NCI-H2081 treated with DMSO at 0.1 percent for 48 hours (cell line): ENCODE results near the gene ADCY5.

Experiments
- DNase-seq: peaks from one replicate; lab custom pipeline; 2025; lab: John Stamatoyannopoulos, UW

ADCY5 gene

DNA sequence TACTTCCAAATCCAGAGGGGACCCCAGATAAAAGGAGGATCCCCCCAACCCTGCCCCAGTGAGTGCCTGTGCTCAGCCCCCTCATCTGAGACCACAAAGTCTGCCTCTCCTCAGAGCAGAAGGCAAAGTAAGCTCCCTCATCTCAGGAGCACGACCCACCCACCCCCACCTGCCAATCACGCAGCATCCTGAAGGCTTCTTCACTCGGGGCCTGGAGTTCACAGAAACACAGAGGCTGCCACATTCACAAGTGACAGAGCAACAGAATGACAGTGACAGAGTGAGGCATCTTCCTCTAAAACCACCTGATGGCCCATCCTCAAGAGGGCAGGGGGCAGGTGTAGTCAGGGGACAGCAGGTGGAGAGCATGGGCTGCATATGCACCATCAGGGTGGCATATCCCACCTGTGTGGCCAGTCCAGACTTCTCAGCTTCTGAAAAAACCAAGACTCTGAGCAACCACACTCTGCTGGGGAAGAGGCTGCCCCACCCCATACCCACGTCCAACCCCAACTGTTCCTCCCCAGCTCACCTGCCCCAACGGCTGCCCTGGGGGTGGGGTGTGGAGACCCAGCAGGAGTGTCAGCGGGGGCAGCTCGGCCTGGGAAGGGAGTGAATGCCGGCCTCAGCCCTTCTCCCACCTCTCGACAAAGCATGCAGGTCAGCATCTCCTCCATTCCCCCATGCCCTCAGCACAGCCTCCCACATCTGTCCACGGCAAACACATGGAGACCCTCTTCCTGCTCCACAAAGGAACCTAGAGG, 19.3 kb downstream of the ADCY5 start:
- no peak for DNase-seq

DNA sequence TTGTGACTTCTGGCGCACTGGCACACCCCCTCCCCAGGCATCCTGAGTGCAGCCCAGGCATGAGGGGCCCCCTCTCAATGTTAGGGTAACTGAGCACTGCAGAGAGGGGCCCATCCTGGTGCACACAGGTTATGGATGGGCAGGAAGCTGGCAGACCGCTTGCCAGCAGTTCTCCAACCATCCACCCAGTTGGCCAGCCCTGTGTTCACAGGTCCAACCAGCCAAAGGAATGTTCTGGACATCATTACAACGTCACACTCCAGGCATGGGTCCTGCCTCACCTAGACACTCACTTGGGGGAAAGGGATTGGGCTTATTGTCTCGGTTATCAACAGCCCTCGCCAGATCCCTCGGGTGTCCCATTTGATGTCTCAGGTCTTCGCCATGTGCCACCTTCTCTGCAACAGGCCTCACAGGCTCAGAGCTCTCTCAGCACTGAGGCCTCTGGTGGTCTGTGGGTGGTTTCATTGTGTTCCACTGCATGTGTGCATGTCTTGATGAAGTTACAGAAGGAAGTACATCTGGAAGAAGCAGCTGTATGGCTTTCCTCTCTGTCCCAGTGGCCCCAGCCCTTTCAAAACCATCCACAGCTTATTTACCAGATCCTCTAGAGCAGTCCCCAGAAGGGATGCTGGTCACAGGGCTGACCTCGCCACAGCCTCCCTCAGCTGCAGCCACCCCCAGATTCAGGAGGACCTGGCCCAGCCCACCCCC, 23.7 kb downstream of the ADCY5 start:
- no peak for DNase-seq

DNA sequence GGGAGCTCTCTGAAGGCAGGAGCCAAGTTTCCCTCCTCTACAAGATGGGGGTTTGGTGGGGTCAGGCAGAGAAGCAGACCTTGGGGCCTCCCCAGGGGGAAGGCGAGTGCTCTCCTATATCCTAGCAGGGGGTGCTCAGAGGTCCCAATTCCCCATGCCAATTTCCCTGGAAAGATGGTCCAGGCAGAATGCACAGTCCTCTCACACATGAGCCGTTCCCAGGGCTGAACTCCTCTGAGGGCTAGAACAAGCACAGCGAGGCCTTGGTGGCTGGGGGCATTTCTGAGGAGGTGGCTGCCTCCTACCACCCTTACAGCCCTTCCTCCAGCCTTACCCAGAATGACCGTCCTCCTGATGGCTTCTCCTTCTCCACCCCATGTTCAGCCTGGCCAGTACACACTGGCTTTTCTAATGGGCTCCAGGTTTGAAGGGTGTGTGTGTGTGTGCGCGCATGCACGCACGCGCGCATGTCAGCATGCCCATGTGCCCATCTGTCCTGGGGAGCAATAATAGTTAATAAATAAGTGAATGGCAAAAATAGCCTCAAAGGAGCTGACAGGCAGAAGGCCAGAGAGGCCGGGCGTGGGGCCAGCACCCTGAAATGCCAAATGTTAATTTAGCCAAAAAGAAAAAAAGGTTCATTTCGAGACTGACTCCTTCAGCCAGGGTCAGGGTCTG, 24.4 kb downstream of the ADCY5 start:
- no peak for DNase-seq

DNA sequence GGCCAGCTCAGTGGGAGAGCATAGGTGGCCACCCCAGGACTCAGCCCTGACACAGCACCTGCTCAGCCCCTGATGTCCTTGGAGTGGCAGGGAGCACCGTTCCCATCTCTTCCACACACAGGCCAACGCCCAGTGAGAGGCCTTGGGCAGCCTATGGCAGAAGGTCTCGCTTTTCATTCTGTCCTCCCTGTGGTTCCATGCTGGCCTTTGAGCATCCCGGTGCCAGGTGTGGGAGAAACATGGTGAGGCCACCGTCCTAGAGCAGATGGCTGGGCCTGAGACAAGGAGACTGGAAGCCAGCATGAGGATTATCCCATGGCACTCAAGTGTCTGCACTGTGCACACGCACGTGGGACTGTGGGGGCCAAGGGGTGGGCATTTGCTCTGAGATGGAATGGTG, 25.1 kb downstream of the ADCY5 start:
- no peak for DNase-seq

DNA sequence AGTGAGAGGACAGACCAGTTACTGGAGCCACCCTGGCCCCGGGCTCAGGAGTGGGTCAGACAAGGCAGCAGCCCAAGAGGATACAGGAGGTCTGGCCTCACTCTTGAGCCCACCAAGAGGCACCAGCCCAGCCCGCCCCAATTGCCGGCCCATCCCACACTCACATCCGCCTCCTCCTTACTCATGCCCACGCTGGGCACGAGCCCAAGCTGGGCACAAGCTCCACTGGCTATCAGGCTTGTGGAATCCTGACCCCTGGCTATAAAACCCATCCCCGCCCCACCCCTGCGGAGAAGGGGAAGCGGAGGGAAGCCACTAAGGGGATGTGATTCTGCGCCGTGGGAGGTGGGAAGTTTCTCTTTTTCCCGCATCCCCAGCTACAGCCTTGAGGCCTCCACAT, 25.9 kb downstream of the ADCY5 start:
- no peak for DNase-seq

DNA sequence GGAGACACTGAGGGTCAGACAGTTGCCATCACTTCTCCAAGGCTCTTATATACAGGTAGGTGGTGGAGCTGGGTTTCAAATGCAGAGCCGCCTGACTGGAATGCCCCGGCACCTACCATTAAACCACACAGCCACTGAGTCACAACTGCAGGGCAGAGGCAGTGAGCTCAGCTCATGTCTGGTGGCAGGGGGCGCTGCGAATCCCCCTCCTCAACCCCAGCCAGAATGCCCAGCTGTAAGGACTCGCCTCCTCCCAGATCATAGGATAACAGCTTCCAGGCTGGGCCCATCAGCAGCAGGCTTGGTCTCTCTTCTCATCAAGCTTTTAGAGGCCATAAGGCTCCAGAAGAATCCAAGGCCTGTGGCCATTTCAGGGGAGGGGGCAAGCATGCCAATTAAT, 26.4 kb downstream of the ADCY5 start:
- no peak for DNase-seq

DNA sequence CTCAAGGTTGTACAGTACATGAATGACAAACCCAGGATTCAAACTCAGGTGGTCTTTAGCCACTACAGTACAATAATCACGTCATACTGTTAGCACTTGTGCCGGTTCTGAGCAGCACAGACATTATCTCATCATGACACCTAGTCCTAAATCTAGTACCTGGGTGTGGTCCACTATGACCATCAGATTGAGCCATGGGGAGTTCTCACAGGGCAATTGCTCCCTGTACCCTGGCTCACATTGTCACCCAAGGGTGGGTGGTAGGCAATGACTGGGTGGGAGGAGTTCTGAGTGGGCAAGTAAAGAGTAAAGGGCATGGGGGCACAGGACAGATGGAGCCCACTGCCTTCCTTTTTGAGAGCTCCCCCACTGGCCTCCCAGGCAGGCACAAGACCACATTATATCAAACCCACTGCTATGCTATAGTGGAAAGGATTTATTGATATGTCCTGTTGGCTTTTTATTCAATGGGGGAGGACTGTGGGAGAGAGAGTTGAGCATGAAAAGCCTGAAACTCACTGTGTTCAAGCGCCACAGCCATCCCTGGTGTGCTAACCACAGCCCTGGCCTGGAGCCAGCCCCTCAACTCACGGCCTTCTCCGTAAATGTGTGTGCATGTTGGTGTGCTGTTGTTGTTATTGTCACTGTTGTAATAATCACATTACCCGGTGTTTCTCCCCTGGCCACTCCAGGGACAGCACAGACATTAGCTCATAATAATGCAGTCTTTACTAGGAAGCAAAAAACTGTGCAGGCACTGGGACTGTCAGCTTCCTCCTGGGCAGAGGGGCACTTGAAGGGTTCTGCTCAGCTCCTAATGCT, 27.3 kb downstream of the ADCY5 start:
- no peak for DNase-seq

DNA sequence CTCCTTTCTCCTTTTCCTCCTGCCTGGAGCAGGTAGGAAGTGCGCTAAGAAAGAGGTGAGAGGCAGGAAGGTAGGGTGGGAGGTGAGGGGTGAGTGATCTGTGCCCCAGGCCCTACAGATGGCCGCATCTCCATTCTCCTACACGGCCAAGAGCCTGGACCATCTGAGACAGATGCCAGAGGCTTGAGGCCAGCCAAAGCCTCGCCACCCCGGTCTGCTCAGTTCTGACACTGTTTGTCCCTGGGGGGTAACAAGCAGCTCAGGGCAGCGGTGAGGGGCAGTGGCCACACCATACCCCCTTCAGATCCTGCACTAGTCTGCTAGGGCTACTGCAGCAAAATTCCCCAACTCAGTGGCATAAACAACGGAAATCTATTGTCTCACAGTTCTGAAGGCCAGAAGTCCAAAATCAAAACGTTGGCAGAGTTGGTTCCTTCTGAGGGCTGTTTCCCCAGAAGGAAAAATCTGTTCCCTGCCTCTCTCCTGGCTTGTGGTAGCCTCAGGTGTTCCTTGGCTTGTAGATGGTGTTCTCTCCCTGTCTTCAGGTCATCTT, 28.4 kb downstream of the ADCY5 start:
- DNase-seq, result no peak

DNA sequence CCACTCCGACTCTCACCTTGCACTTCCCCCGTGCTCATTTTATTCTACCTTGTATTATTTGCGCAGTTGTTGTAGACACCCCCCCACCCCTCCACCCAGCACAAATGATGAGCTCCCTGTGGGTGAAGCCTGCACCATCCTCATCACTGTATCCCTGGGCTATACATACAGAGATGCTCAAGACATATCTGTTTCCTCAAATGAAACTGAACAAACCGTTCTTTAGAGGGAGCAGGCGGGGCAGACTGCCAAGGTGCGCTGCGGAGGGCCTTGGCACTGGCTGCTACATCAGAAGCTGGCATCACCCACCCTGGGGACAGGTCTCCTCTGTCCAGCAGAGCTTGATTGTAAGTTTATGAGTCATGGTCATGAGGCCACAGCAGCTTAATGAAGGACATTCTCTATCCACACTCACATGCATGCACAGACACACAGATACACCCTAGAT, 29.0 kb downstream of the ADCY5 start:
- DNase-seq, result no peak

DNA sequence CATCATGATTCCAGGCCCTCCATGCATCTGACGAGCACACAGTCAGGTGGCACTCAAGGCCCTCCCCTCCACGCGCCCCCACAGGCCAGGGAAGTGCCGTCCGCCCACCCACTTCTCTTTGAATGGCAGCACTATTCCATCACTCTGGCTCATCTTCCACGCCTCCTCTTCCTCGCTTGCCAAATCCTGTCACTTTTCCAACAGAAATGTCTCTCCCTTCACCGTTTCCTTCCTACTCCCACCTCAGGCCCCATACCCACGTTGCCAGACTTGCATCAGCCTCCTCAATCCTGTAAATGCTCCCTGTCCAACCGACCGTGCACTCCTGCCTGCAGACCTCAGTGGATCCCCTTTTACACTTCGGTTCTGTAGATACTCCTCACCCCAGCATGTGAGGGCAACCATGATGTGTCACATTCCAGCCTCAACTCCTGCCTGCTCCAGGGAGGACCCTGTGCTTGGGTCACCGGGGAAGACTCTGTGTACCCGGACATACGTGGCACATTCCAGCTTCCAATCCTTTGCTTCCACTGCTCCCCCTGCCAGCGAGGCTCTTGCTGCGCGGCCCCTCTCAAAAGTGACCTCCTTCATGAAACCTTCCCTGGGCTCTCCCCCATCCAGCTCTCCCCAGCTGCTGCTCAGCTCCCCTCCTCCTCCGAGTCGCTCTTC, 29.6 kb downstream of the ADCY5 start:
- no peak for DNase-seq

DNA sequence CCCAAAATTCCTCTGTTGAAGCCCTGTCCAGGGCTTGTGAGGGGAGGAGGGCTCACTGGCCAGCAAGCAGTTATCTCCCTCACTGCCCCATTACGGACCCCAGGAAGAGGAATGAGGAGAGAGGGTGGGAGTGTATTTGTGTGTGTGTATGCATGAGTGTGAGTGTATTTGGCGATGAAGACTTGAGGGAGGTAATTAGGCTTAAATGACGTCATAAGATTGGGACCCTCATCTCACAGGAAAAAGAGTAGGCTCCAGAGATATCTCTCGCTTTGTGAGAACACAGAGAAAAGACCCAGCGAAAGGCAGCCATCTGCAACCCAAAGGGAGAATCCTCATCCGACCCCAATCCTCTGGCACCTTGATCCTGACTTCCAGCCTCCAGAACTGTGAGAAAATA, 32.2 kb downstream of the ADCY5 start:
- no peak for DNase-seq

DNA sequence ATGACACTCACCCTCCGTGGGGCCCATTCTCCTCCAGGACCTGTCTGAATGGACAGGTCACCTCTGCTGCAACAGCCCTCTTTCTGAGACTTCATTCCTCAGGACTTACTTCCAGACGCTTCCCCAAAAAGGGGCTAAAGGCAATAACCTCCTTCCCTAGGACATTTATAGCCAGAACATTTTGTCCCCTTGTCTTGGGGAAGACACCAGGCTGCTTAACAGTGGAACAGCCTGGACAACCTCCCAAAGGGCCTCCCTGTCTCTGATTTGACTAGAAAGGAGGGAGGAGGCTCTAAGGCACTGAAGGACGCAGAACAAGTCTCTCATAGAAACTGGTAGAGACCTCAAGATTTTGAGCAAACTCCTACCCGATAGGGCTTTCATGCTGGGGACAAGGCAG, 32.7 kb downstream of the ADCY5 start:
- DNase-seq, result no peak

DNA sequence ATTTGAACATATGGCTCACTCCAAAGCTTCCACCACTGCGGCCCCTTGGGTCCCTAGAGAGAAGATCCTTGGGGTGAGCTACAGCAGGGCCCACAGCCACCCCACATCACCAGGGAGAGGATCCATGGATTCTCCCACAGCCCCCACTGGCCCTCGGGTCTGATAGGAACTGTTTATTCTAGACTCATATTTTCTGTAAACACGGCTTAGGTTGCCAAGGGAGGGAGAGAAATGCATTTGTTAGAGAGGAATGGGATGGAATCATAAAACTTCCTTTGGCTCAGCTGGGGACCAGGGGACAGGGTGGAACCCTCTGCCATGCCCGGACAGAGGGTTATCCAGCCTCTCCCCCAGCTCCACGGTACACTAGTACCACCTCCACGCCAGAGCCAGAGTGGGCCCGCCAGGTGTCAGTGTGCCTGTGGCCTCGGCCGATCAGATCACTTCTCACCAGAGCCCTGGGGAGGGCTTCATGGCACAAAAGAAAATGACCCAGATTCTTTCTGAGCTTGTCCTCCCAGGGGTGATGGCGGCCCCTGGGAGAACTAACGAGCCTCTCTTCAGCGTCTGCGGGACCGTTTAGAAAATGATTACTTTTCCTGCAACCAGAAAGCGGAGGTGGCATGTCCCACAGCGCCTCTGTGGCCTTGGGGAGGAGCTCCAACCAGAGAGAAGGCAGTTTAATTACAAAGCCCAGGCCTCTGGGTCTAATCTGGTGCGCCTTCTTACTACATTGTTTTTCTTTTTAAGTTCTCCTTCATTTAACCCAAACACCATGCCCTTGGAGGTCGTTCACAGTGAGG, 33.7 kb downstream of the ADCY5 start:
- DNase-seq, result no peak

DNA sequence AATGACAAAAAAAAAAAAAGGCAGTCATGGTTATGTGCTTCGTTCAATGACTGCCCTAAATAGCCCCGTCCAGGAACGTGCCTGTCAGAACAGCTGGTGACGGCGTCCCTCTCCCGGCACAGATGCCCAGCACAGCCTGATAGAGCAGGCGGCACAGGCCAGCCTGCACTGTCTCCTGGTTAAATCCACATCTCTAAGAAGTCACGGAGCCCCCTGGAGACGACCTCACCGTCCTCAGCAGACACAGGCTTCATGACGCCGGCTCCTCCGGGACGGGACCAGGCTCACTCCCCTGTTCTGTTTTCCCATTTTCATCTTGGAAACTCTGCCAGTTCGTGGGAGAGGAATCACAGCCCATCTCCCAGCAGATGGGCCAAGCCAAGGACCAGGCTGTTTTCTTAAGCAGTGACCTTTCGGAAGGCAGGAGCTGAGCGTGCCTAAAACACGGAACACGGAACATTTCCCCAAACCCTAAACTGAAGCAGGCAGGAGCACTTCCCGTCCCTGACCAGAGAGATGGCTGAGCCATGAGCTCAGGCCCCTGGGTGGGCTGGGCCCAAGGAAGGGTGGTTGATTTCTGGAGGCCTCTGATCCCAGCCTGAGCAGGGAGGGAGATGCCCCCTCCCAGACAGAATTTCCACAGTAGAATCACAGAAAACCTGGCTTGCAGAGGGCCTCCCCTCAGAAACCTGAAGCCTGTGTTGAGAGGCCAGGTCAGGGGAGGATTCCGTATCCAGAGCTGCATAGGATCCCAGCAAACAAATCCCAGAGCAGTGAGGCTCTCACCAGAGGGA, 35.9 kb downstream of the ADCY5 start:
- no peak for DNase-seq

DNA sequence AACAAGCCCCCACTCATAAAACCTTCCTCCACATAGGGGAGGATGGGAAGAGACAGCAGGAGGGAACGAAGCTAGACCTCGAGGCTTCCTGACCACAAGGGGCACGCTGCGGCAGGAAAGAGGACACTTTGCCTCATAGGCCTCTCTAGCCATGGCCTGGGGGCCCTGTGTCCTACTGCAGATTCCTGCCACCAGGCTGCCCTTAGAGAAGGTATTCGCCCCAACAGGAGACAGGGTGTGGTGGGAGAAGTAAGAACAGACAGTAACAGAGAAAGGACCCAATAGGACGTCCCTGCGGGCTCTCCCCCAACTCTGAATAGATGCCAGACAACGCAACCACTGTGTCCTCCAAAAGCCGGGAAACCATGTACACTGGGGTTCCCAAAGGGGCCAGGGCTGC, 36.8 kb downstream of the ADCY5 start:
- DNase-seq, result no peak

DNA sequence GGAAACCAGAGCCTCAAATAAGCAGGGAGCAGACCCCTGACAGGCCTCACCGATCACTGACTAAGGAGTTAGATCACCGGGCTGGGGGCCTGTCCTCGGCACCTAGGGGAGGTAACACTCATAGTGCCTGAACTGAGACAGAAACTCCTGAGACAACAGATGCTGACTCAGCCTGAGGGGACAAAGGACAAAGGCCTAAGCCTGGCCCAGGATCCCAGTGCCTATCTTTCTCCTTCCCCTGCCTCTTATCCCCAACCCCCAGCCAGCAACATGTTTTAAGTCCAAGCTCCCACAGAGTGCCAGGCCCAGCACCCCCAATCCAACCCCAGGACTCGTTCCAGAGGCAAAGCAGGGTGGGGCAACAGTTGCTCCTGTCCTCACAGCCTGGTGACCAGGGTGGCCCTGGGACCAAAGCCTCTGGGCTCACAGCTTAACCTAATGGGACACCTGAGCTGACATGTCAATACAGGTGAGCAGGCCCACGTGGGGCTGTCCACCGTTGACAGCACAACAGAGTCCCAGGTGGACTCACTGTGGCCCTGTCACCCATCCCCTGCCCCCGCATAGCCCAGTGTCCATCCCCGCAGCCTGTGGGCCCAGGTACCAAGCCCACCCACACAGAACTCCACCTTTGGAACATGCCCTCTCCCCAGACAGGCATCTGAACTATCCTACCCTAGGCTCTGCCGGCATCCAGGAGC, 37.4 kb downstream of the ADCY5 start:
- DNase-seq, result no peak

DNA sequence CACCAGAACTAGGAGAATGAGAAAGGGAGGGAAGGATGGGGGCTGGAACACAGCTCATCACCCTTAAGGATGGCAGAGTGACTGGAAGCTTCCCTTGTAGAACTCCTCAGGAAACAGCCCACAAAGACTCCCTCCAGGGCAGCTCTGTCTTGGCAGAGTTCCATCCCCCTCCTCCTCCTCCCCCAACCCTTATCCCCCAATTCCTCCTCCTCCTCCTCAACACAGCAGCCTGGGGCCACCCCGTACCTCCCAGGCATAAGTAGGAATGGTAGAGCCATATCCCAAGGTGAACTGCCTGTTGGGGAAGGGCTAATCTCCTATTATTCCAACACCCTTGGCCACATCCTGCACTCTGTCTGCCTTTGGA, 38.8 kb downstream of the ADCY5 start:
- no peak for DNase-seq

DNA sequence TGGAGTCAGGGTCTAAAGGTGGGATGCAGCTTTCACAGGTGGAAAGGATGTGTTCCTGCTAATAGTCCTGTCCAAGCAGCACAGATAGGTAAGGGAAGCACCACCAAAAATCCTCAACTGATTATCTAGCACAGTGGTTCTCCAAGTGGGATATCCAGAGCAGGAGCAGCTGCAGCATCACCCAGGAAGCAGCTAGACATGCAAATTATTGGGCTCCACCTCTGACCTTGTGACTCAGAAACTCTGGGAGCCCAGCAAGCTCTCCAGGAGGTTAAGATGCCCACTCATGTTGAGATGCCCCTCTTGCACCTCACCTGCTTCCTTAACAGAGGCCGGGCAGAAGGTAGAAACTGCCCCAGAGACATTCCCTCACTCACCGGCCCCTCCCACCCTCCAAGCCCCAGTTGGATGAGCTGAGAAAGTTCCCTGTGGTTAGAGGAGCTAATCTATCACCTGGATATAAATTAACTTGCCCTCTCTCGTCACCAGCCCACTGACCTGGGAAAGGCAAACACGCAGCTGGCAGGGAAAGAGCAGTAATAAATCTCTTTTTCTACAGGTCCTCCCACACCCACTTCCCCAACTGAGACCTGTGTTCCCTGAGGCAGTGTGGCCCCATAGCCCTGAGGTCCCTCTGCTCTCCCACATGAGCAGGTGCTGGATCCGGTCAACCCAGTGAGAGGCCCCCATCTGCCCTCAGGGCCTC, 39.3 kb downstream of the ADCY5 start:
- no peak for DNase-seq

DNA sequence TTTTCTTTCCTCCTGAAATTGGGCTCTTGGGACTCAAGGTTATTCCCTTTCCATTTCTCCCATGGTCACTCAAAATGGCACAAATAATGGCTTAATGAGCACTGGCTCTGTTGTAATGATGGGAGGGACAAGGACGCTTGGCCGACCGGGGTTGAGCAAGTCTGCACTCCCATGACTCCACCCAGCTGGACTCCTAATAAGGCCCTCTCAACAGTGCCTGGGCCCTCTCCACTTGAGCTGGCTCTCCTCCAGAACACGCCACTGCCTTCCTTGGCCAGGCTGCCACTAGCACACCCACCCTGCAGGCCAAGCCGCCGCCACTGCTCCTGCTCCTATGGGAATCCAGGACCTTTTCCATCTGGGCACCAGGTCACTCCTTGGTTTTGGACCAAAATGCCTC, 42.3 kb downstream of the ADCY5 start:
- no peak for DNase-seq
